ENCODE results near the gene ALKBH8.

GRCh38 chr11:107605061-107606006 lies 39.8 kb upstream of the ALKBH8 start:
- TF ChIP-seq POLR2A (IDR thresholded peaks at IDR 0.05) (no peak), CTCF (IDR thresholded peaks at IDR 0.05) (no peak)

Data from Peyer's patch (tissue), 4 donors.